Memory B cell (primary cell): ENCODE results near the gene AFF3.

ENCODE experiments used
- ATAC-seq: fragments of 150-1000 bp; cut with Tn5 transposase; 2 replicates; pipeline ENCODE4 v1.10.0; 2021; ENCODE audit warnings: low read depth, mild to moderate bottlenecking, moderate library complexity
- DNase-seq, 2 donors: peaks; one replicate each; pipeline ENCODE4 v3.0.0; 2022; ENCODE audit warnings: low spot score in 2 of 2
- H3K27ac Mint-ChIP-seq: one replicate; pipeline ENCODE4 v1.8.0; 2022; ENCODE audit warnings: mild to moderate bottlenecking, moderate library complexity, mixed read lengths
- H3K27me3 Mint-ChIP-seq: one replicate; pipeline ENCODE4 v1.8.0; 2022; ENCODE audit warnings: mixed read lengths
- H3K36me3 Mint-ChIP-seq: one replicate; pipeline ENCODE4 v1.8.0; 2022; ENCODE audit warnings: mild to moderate bottlenecking, mixed read lengths
- H3K4me1 Mint-ChIP-seq: one replicate; pipeline ENCODE4 v1.8.0; 2022; ENCODE audit warnings: mixed read lengths
- H3K4me3 Mint-ChIP-seq: one replicate; pipeline ENCODE4 v1.8.0; 2022; ENCODE audit warnings: mild to moderate bottlenecking, moderate library complexity, mixed read lengths
- H3K9me3 Mint-ChIP-seq: one replicate; pipeline ENCODE4 v1.8.0; 2022; ENCODE audit warnings: mixed read lengths

AFF3 gene

GRCh38 chr2:100064592-100065428, 77.6 kb downstream of the AFF3 start:
- DNase-seq (peak in 1 of 2 donors; percentile 8), ATAC-seq (peak; percentile 82)
- Mint-ChIP-seq H3K27me3 (no peaks in the 10 kb centered on the region), H3K27ac (peak overlapping the region; percentile 80), H3K9me3 (peaks cover 2% of the 10 kb centered on the region), H3K4me3 (peak overlapping the region; percentile 35), H3K4me1 (peaks cover 69% of the 10 kb centered on the region), H3K36me3 (peaks cover 40% of the 10 kb centered on the region)

GRCh38 chr2:100064165-100064564, 78.2 kb downstream of the AFF3 start:
- H3K4me1 Mint-ChIP-seq = peaks cover 73% of the 10 kb centered on the region
- H3K27me3 Mint-ChIP-seq = no peaks in the 10 kb centered on the region

GRCh38 chr2:100063459-100063953, 78.9 kb downstream of the AFF3 start:
- DNase-seq (no peak), ATAC-seq (no peak)
- Mint-ChIP-seq H3K4me3 (no peak overlapping the region), H3K4me1 (peaks cover 67% of the 10 kb centered on the region), H3K36me3 (peaks cover 36% of the 10 kb centered on the region), H3K9me3 (peaks cover 2% of the 10 kb centered on the region), H3K27me3 (no peaks in the 10 kb centered on the region), H3K27ac (peak overlapping the region; percentile 80)

More at GRCh38 chr2:100064165-100064564, 78.2 kb downstream of the AFF3 start:
- Mint-ChIP-seq H3K27ac (peak overlapping the region; percentile 80), H3K9me3 (peaks cover 2% of the 10 kb centered on the region), H3K4me3 (peak overlapping the region; percentile 35), H3K36me3 (peaks cover 40% of the 10 kb centered on the region)
- DNase-seq (no peak), ATAC-seq (no peak)

- no peaks in the 10 kb centered on the region for H3K27me3 Mint-ChIP-seq
- H3K9me3 Mint-ChIP-seq = peaks cover 2% of the 10 kb centered on the region
- DNase-seq = no peak
- peak overlapping the region; percentile 61 for H3K27ac Mint-ChIP-seq
- ATAC-seq = peak; percentile 52
- H3K4me3 Mint-ChIP-seq = peak overlapping the region; percentile 39
- H3K4me1 Mint-ChIP-seq = peaks cover 59% of the 10 kb centered on the region
- peaks cover 38% of the 10 kb centered on the region for H3K36me3 Mint-ChIP-seq
Observed at GRCh38 chr2:100062336-100062735, 80.1 kb downstream of the AFF3 start.

GRCh38 chr2:100060875-100061274, 81.5 kb downstream of the AFF3 start:
- peaks cover 58% of the 10 kb centered on the region for H3K4me1 Mint-ChIP-seq
- no peak overlapping the region for H3K4me3 Mint-ChIP-seq

GRCh38 chr2:100059638-100060037, 82.8 kb downstream of the AFF3 start:
- peaks cover 52% of the 10 kb centered on the region for H3K36me3 Mint-ChIP-seq
- no peak for DNase-seq

More at GRCh38 chr2:100060875-100061274, 81.5 kb downstream of the AFF3 start:
- Mint-ChIP-seq H3K27ac (peak overlapping the region; percentile 58), H3K27me3 (no peaks in the 10 kb centered on the region), H3K36me3 (peaks cover 47% of the 10 kb centered on the region), H3K9me3 (peaks cover 2% of the 10 kb centered on the region)
- ATAC-seq = no peak
- DNase-seq = no peak

GRCh38 chr2:100057901-100058261, 84.5 kb downstream of the AFF3 start:
- peaks cover 52% of the 10 kb centered on the region for H3K36me3 Mint-ChIP-seq

More at GRCh38 chr2:100059638-100060037, 82.8 kb downstream of the AFF3 start:
- ATAC-seq = no peak
- Mint-ChIP-seq H3K9me3 (peaks cover 2% of the 10 kb centered on the region), H3K27me3 (no peaks in the 10 kb centered on the region), H3K4me1 (peaks cover 57% of the 10 kb centered on the region), H3K4me3 (no peak overlapping the region), H3K27ac (no peak overlapping the region)

GRCh38 chr2:100054426-100054825, 88.0 kb downstream of the AFF3 start:
- H3K27ac Mint-ChIP-seq = peak overlapping the region; percentile 35
- no peak for ATAC-seq

More at GRCh38 chr2:100057901-100058261, 84.5 kb downstream of the AFF3 start:
- ATAC-seq = no peak
- Mint-ChIP-seq H3K27me3 (no peaks in the 10 kb centered on the region), H3K27ac (peak overlapping the region; percentile 3), H3K9me3 (no peaks in the 10 kb centered on the region), H3K4me3 (no peak overlapping the region), H3K4me1 (peaks cover 51% of the 10 kb centered on the region)
- no peak for DNase-seq

GRCh38 chr2:100053087-100053885, 89.1 kb downstream of the AFF3 start:
- no peak for DNase-seq
- peaks cover 54% of the 10 kb centered on the region for H3K36me3 Mint-ChIP-seq
- peak overlapping the region; percentile 84 for H3K27ac Mint-ChIP-seq
- H3K4me3 Mint-ChIP-seq = no peak overlapping the region
- ATAC-seq = no peak
- no peaks in the 10 kb centered on the region for H3K9me3 Mint-ChIP-seq
- peaks cover 30% of the 10 kb centered on the region for H3K4me1 Mint-ChIP-seq
- no peaks in the 10 kb centered on the region for H3K27me3 Mint-ChIP-seq

More at GRCh38 chr2:100054426-100054825, 88.0 kb downstream of the AFF3 start:
- no peak overlapping the region for H3K4me3 Mint-ChIP-seq
- H3K27me3 Mint-ChIP-seq = no peaks in the 10 kb centered on the region
- no peak for DNase-seq
- H3K9me3 Mint-ChIP-seq = no peaks in the 10 kb centered on the region
- H3K4me1 Mint-ChIP-seq = peaks cover 33% of the 10 kb centered on the region
- H3K36me3 Mint-ChIP-seq = peaks cover 50% of the 10 kb centered on the region

- Mint-ChIP-seq H3K27ac (peak overlapping the region; percentile 84), H3K4me1 (peaks cover 30% of the 10 kb centered on the region), H3K36me3 (peaks cover 52% of the 10 kb centered on the region), H3K9me3 (no peaks in the 10 kb centered on the region), H3K4me3 (no peak overlapping the region), H3K27me3 (no peaks in the 10 kb centered on the region)
- DNase-seq (no peak), ATAC-seq (no peak)
Observed at GRCh38 chr2:100052650-100053049, 89.7 kb downstream of the AFF3 start.

- Mint-ChIP-seq H3K4me1 (peaks cover 24% of the 10 kb centered on the region), H3K27me3 (no peaks in the 10 kb centered on the region), H3K27ac (no peak overlapping the region), H3K4me3 (no peak overlapping the region), H3K36me3 (peaks cover 46% of the 10 kb centered on the region), H3K9me3 (no peaks in the 10 kb centered on the region)
- ATAC-seq = no peak
- no peak for DNase-seq
Observed at GRCh38 chr2:100051253-100051652, 91.1 kb downstream of the AFF3 start.

- H3K4me3 Mint-ChIP-seq = no peak overlapping the region
- peaks cover 46% of the 10 kb centered on the region for H3K36me3 Mint-ChIP-seq
- H3K4me1 Mint-ChIP-seq = peaks cover 22% of the 10 kb centered on the region
- DNase-seq (no peak), ATAC-seq (no peak)
- no peaks in the 10 kb centered on the region for H3K9me3 Mint-ChIP-seq
- no peaks in the 10 kb centered on the region for H3K27me3 Mint-ChIP-seq
- no peak overlapping the region for H3K27ac Mint-ChIP-seq
Observed at GRCh38 chr2:100050685-100051084, 91.7 kb downstream of the AFF3 start.

GRCh38 chr2:100046961-100047947, 95.1 kb downstream of the AFF3 start:
- Mint-ChIP-seq H3K27ac (no peak overlapping the region), H3K9me3 (no peaks in the 10 kb centered on the region), H3K4me1 (peaks cover 18% of the 10 kb centered on the region), H3K27me3 (no peaks in the 10 kb centered on the region), H3K4me3 (no peak overlapping the region), H3K36me3 (peaks cover 29% of the 10 kb centered on the region)
- ATAC-seq (no peak), DNase-seq (no peak)
